ENCODE data around the gene ANXA4.

Gene ANXA4

GRCh38 chr2:69718338-69718965 is 23.5 kb upstream of the ANXA4 start:
- TF ChIP-seq POLR2A (IDR thresholded peaks at IDR 0.05; ENCODE audit: low read depth, low read length) = no peak
- no peak for TF ChIP-seq POU2F2 (IDR thresholded peaks at IDR 0.05; ENCODE audit: low read depth, low read length)
- TF ChIP-seq SPI1 (IDR thresholded peaks at IDR 0.05; ENCODE audit: low read depth, low read length) = no peak
- TF ChIP-seq POLR2AphosphoS5 (IDR thresholded peaks at IDR 0.05; ENCODE audit: low read depth, low read length) = no peak
- no peak for TF ChIP-seq TAF1 (IDR thresholded peaks at IDR 0.05; ENCODE audit: low read depth, low read length)
- no peak for TF ChIP-seq PAX5 (IDR thresholded peaks at IDR 0.05; ENCODE audit: insufficient read depth, low read length, severe bottlenecking)
- no peak for DNase-seq (ENCODE audit: insufficient read length, low spot score)
- peak; percentile 33 for FAIRE-seq

DNA sequence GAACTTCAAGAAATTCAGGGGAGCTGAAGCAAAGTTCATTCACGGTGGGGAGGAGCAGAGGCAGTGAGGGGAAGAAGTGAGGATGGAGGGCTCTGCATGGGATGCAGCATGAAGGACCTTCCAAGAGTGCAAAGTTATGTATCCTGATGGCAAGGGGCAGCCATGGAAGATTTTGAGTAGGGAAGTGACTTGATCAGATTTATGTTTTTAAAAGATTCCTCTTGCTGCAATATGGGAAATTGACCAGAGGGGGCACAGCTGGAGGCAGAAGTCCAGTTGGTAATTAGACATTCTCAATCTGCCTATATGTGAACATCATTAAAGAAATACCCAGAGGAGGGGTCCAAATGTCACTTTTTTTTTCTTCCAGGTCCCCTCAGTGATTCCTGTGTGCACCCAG is 21.5 kb upstream of the ANXA4 start:
- DNase-seq (ENCODE audit: insufficient read length, low spot score) (no peak), FAIRE-seq (no peak)
- no peak for TF ChIP-seq POLR2AphosphoS5 (IDR thresholded peaks at IDR 0.05; ENCODE audit: low read depth, low read length)
- TF ChIP-seq POU2F2 (IDR thresholded peaks at IDR 0.05; ENCODE audit: low read depth, low read length) = no peak
- no peak for TF ChIP-seq POLR2A (IDR thresholded peaks at IDR 0.05; ENCODE audit: low read depth, low read length)
- TF ChIP-seq PAX5 (IDR thresholded peaks at IDR 0.05; ENCODE audit: insufficient read depth, low read length, severe bottlenecking) = no peak
- no peak for TF ChIP-seq TAF1 (IDR thresholded peaks at IDR 0.05; ENCODE audit: low read depth, low read length)
- TF ChIP-seq SPI1 (IDR thresholded peaks at IDR 0.05; ENCODE audit: low read depth, low read length) = no peak

- DNase-seq (ENCODE audit: insufficient read length, low spot score) (no peak), FAIRE-seq (no peak)
- no peak for TF ChIP-seq POU2F2 (IDR thresholded peaks at IDR 0.05; ENCODE audit: low read depth, low read length)
- TF ChIP-seq TAF1 (IDR thresholded peaks at IDR 0.05; ENCODE audit: low read depth, low read length) = no peak
- no peak for TF ChIP-seq SPI1 (IDR thresholded peaks at IDR 0.05; ENCODE audit: low read depth, low read length)
- no peak for TF ChIP-seq POLR2AphosphoS5 (IDR thresholded peaks at IDR 0.05; ENCODE audit: low read depth, low read length)
- TF ChIP-seq PAX5 (IDR thresholded peaks at IDR 0.05; ENCODE audit: insufficient read depth, low read length, severe bottlenecking) = no peak
- no peak for TF ChIP-seq POLR2A (IDR thresholded peaks at IDR 0.05; ENCODE audit: low read depth, low read length)
Measured at GRCh38 chr2:69721022-69721421, 20.9 kb upstream of the ANXA4 start.

DNA sequence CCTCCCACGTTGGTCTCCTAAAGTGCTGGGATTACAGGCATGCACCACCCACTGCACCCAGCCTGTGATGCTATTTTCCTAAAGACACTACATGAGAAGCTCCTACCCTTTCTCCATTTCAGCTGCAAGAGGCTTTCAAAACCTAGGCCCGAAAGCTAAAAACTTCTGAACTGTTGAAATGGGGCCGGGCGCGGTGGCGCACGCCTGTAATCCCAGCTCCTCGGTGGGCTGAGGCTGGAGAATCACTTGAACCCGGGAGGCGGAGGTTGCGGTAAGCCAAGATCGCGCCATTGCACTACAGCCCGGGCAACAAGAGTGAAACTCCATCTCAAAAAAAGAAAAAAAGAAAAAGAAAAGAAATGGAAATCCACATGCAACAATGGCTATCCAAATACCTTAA is 18.1 kb upstream of the ANXA4 start:
- DNase-seq (ENCODE audit: insufficient read length, low spot score) (no peak), FAIRE-seq (no peak)
- TF ChIP-seq POU2F2 (IDR thresholded peaks at IDR 0.05; ENCODE audit: low read depth, low read length) (no peak), PAX5 (IDR thresholded peaks at IDR 0.05; ENCODE audit: insufficient read depth, low read length, severe bottlenecking) (no peak), POLR2A (IDR thresholded peaks at IDR 0.05; ENCODE audit: low read depth, low read length) (no peak), TAF1 (IDR thresholded peaks at IDR 0.05; ENCODE audit: low read depth, low read length) (no peak), SPI1 (IDR thresholded peaks at IDR 0.05; ENCODE audit: low read depth, low read length) (no peak), POLR2AphosphoS5 (IDR thresholded peaks at IDR 0.05; ENCODE audit: low read depth, low read length) (no peak)

GRCh38 chr2:69724540-69725159 is 17.3 kb upstream of the ANXA4 start:
- TF ChIP-seq SPI1 (IDR thresholded peaks at IDR 0.05; ENCODE audit: low read depth, low read length) (peak; percentile 25; the same call in 1 of the 2 replicates), POU2F2 (IDR thresholded peaks at IDR 0.05; ENCODE audit: low read depth, low read length) (no peak)
- FAIRE-seq (peak; percentile 95), DNase-seq (ENCODE audit: insufficient read length, low spot score) (peak; percentile 35)

GRCh38 chr2:69725706-69726360 is 16.1 kb upstream of the ANXA4 start:
- TF ChIP-seq POLR2A (IDR thresholded peaks at IDR 0.05; ENCODE audit: low read depth, low read length) (no peak), POU2F2 (IDR thresholded peaks at IDR 0.05; ENCODE audit: low read depth, low read length) (no peak), PAX5 (IDR thresholded peaks at IDR 0.05; ENCODE audit: insufficient read depth, low read length, severe bottlenecking) (no peak), POLR2AphosphoS5 (IDR thresholded peaks at IDR 0.05; ENCODE audit: low read depth, low read length) (no peak), TAF1 (IDR thresholded peaks at IDR 0.05; ENCODE audit: low read depth, low read length) (no peak), SPI1 (IDR thresholded peaks at IDR 0.05; ENCODE audit: low read depth, low read length) (no peak)
- FAIRE-seq = no peak
- DNase-seq (ENCODE audit: insufficient read length, low spot score) = no peak

DNA sequence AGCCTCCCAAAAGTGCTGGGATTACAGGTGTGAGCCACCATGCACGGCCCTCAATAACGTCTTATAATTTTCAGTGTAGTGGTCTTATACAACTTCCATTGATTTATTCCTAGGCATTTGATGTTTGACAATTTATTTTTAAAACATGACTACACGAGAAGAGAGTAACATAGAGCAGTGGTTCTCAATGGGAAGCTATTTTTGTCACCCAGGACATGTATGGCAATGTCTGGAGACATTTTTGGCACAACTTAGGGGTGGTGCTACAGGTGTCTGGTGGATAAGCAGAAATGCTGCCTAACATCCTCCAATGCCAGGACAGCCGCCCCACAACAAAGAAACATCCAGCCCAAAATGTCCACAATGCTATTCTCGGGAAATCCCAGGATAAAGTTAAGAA is 12.7 kb upstream of the ANXA4 start:
- no peak for FAIRE-seq
- no peak for DNase-seq (ENCODE audit: insufficient read length, low spot score)

DNA sequence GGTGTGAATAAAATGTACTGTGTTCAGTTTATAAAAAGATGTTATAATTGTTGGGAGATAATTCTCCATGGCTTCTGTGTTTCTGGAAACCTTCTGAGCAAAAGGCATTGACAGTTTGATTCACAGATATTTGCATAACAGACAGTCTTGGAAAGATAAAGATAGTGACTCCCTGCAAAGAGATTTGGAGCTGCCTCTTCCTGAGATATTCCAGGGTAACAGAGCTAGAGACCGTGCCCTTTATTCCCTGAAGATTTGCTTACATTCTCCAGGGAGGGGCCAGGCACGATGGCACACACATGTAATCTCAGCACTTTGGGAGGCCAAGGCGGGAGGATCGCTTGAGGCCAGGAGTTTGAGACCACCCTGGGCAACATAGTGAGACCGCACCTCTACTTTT is 12.2 kb upstream of the ANXA4 start:
- DNase-seq (ENCODE audit: insufficient read length, low spot score) = no peak
- no peak for FAIRE-seq
- no peak for TF ChIP-seq POLR2AphosphoS5 (IDR thresholded peaks at IDR 0.05; ENCODE audit: low read depth, low read length)
- TF ChIP-seq POU2F2 (IDR thresholded peaks at IDR 0.05; ENCODE audit: low read depth, low read length) = no peak
- TF ChIP-seq SPI1 (IDR thresholded peaks at IDR 0.05; ENCODE audit: low read depth, low read length) = no peak
- no peak for TF ChIP-seq POLR2A (IDR thresholded peaks at IDR 0.05; ENCODE audit: low read depth, low read length)
- no peak for TF ChIP-seq TAF1 (IDR thresholded peaks at IDR 0.05; ENCODE audit: low read depth, low read length)
- TF ChIP-seq PAX5 (IDR thresholded peaks at IDR 0.05; ENCODE audit: insufficient read depth, low read length, severe bottlenecking) = no peak

More for the DNA sequence above, 12.7 kb upstream of the ANXA4 start:
- TF ChIP-seq SPI1 (IDR thresholded peaks at IDR 0.05; ENCODE audit: low read depth, low read length) (no peak), POLR2AphosphoS5 (IDR thresholded peaks at IDR 0.05; ENCODE audit: low read depth, low read length) (no peak), POLR2A (IDR thresholded peaks at IDR 0.05; ENCODE audit: low read depth, low read length) (no peak), POU2F2 (IDR thresholded peaks at IDR 0.05; ENCODE audit: low read depth, low read length) (no peak)

DNA sequence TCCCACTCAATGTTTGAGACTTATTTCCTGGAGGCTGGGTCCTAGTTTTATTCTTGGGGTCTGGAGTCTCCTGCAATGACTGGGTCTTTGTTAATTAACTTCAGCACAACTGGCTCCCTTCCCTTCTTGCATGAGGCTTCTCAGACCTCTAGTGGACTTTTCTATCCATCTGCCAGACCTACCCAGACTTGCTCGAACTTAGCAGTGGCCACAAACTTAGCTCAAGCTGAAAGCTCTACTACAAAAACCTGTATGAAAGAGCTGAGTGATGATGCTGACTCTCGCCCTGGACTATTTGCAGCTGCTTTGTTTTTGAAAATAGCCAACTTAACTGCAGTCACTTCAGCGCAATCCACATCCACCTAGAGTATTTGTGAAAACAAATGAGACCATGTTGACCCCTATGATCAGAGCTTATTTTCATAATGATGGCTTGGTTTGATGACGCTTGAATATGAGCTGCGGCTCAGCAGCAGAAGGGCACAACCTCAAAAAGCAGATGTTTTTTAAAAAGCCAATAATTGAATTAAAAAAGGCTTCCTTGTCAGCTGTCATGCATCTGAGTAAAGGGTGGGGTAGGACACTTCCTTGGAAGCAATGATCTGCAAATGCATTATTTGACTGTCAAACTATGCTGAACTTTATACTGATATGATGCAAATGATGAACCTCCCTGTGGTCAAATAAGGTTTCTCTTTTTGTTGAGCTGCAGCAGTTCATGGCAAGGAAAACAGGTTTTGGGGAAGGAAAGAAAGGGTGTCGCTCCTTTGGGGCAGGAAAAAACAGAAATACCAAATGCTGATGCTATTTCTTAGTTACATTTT is 10.6 kb upstream of the ANXA4 start:
- TF ChIP-seq SPI1 (IDR thresholded peaks at IDR 0.05; ENCODE audit: low read depth, low read length) (no peak), PAX5 (IDR thresholded peaks at IDR 0.05; ENCODE audit: insufficient read depth, low read length, severe bottlenecking) (no peak), POLR2A (IDR thresholded peaks at IDR 0.05; ENCODE audit: low read depth, low read length) (no peak), TAF1 (IDR thresholded peaks at IDR 0.05; ENCODE audit: low read depth, low read length) (no peak), POLR2AphosphoS5 (IDR thresholded peaks at IDR 0.05; ENCODE audit: low read depth, low read length) (no peak), POU2F2 (IDR thresholded peaks at IDR 0.05; ENCODE audit: low read depth, low read length) (no peak)
- DNase-seq (ENCODE audit: insufficient read length, low spot score) (no peak), FAIRE-seq (peak; percentile 78)
